HepG2 (cell line): ENCODE measurements around the gene ZNF491. TPM values are rescaled to one million over a fixed set of nuclear protein-coding genes. Genes with fewer than 3 reads are reported as not detected.

ENCODE experiments used
- ASH2L ChIP-seq: fragments of 300-600, 200-600 bp; sonication (generic); IDR thresholded peaks from 2 replicates; pipeline ENCODE4 v1.7.0; 2017; ENCODE audit warnings: low read depth, mild to moderate bottlenecking, moderate library complexity, mixed read lengths, low read length; ENCODE audit not compliant: insufficient read length
- HDAC1 ChIP-seq: sonication (generic); formaldehyde crosslinking; IDR thresholded peaks from 2 replicates; pipeline ENCODE4 v1.5.1; 2020; ENCODE audit warnings: mild to moderate bottlenecking, missing genetic modification reagents
- IRF2 ChIP-seq: IDR thresholded peaks from 2 replicates; pipeline ENCODE4 v1.6.1; 2018; ENCODE audit warnings: missing genetic modification reagents, missing compliant biosample characterization
- MLXIP ChIP-seq: sonication (generic); formaldehyde crosslinking; IDR thresholded peaks from 2 replicates; pipeline ENCODE4 v1.9.0; 2021; ENCODE audit warnings: missing genetic modification reagents, borderline replicate concordance
- RELA ChIP-seq: sonication (generic); formaldehyde crosslinking; IDR thresholded peaks from 2 replicates; pipeline ENCODE4 v1.4.0; 2020; ENCODE audit warnings: missing genetic modification reagents
- SNAI1 ChIP-seq: sonication (generic); formaldehyde crosslinking; IDR thresholded peaks from 2 replicates; pipeline ENCODE4 v1.5.0; 2020; ENCODE audit warnings: mild to moderate bottlenecking, missing genetic modification reagents, borderline replicate concordance
- ZEB1 ChIP-seq: IDR thresholded peaks from 2 replicates; pipeline ENCODE4 v1.6.1; 2012; ENCODE audit warnings: mild to moderate bottlenecking, low read depth, inconsistent platforms; ENCODE audit not compliant: insufficient replicate concordance
- ZMYM4 ChIP-seq: sonication (generic); formaldehyde crosslinking; IDR thresholded peaks from 2 replicates; pipeline ENCODE4 v1.8.1; 2023; ENCODE audit warnings: mild to moderate bottlenecking, missing genetic modification reagents
- ZNF512B ChIP-seq: sonication (generic); formaldehyde crosslinking; IDR thresholded peaks from 2 replicates; pipeline ENCODE4 v1.5.1; 2020; ENCODE audit warnings: missing genetic modification reagents, mild to moderate bottlenecking, borderline replicate concordance
- ZNF772 ChIP-seq: sonication (generic); formaldehyde crosslinking; IDR thresholded peaks from 2 replicates; pipeline ENCODE4 v1.5.0; 2020; ENCODE audit warnings: mild to moderate bottlenecking, missing genetic modification reagents
- polyA plus RNA-seq, 8 experiments: library from polyadenylated mRNA; depleted of rRNA in 3 of 8; stranded (reverse) in 7 of 8; unstranded in 1 of 8; fragments of >200 nt; fragmentation: Illumina TruSeq in 4 of 8; extraction: Trizol in 4 of 8; gene quantifications; 2 replicates each; pipeline versions ENCODE4 v1.2.1 to v1.2.3, GENCODE V29; 2011 to 2016; ENCODE audit warnings: low read depth in 4 of 8, missing spikeins in 1 of 8, mixed read lengths in 1 of 8; ENCODE audit not compliant: insufficient read depth in 1 of 8
- total RNA-seq, 5 experiments: library from RNA; depleted of rRNA; stranded (reverse); fragments of >200 nt; fragmentation: Illumina TruSeq; extraction: Trizol; gene quantifications; 2 replicates each; pipeline ENCODE4 v1.2.3, GENCODE V29; 2016; ENCODE audit warnings: low read depth in 1 of 5
- TF ChIP-seq, protein P1 (sequence below): sonication (generic); formaldehyde crosslinking; IDR thresholded peaks from 2 replicates; pipeline ENCODE4 v1.5.1; 2020; ENCODE audit warnings: mild to moderate bottlenecking, missing genetic modification reagents
- TF ChIP-seq, protein P2 (sequence below): IDR thresholded peaks from 2 replicates; pipeline ENCODE4 v1.6.1; 2012; ENCODE audit warnings: low read depth, low read length, improper control_type of control experiment
- TF ChIP-seq, protein P3 (sequence below): sonication (generic); formaldehyde crosslinking; IDR thresholded peaks from 2 replicates; pipeline ENCODE4 v1.8.1; 2022; ENCODE audit warnings: mild to moderate bottlenecking, missing genetic modification reagents
- TF ChIP-seq, protein P4 (sequence below): sonication (generic); formaldehyde crosslinking; IDR thresholded peaks from 2 replicates; pipeline ENCODE4 v1.4.0; 2020; ENCODE audit warnings: mild to moderate bottlenecking, missing genetic modification reagents

Gene ZNF491
- total and polyA plus RNA-seq, 2 of the 13 experiments (the other 11 are each of a cell fraction or from before 2014, with no cell fraction given): 0.57 to 2.2 TPM

GRCh38 chr19:11797491-11797890 is 832 bp upstream of the ZNF491 start (continued):
- TF ChIP-seq, protein P1, sequence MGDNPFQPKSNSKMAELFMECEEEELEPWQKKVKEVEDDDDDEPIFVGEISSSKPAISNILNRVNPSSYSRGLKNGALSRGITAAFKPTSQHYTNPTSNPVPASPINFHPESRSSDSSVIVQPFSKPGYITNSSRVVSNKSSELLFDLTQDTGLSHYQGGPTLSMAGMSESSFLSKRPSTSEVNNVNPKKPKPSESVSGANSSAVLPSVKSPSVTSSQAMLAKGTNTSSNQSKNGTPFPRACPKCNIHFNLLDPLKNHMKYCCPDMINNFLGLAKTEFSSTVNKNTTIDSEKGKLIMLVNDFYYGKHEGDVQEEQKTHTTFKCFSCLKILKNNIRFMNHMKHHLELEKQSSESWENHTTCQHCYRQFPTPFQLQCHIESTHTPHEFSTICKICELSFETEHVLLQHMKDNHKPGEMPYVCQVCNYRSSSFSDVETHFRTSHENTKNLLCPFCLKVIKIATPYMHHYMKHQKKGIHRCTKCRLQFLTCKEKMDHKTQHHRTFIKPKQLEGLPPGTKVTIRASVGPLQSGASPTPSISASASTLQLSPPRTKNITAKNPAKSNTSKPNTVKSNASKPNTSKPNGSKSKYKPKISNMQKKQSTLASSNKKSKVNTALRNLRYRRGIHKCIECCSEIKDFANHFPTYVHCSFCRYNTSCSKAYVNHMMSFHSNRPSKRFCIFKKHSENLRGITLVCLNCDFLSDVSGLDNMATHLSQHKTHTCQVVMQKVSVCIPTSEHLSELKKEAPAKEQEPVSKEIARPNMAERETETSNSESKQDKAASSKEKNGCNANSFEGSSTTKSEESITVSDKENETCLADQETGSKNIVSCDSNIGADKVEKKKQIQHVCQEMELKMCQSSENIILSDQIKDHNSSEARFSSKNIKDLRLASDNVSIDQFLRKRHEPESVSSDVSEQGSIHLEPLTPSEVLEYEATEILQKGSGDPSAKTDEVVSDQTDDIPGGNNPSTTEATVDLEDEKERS (CRISPR knock-in tag): peak; percentile 80; the same call in 1 of the 2 replicates
- TF ChIP-seq, protein P2, sequence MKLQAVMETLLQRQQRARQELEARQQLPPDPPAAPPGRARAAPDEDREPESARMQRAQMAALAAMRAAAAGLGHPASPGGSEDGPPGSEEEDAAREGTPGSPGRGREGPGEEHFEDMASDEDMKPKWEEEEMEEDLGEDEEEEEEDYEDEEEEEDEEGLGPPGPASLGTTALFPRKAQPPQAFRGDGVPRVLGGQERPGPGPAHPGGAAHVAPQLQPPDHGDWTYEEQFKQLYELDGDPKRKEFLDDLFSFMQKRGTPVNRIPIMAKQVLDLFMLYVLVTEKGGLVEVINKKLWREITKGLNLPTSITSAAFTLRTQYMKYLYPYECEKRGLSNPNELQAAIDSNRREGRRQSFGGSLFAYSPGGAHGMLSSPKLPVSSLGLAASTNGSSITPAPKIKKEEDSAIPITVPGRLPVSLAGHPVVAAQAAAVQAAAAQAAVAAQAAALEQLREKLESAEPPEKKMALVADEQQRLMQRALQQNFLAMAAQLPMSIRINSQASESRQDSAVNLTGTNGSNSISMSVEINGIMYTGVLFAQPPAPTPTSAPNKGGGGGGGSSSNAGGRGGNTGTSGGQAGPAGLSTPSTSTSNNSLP: peak; percentile 42; the same call in 1 of the 2 replicates
- TF ChIP-seq ZMYM4 (CRISPR knock-in tag): peak; percentile 58
- no peak for TF ChIP-seq IRF2 (CRISPR knock-in tag)
- TF ChIP-seq MLXIP (CRISPR knock-in tag): no peak
- TF ChIP-seq ASH2L: no peak
- TF ChIP-seq, protein P3, sequence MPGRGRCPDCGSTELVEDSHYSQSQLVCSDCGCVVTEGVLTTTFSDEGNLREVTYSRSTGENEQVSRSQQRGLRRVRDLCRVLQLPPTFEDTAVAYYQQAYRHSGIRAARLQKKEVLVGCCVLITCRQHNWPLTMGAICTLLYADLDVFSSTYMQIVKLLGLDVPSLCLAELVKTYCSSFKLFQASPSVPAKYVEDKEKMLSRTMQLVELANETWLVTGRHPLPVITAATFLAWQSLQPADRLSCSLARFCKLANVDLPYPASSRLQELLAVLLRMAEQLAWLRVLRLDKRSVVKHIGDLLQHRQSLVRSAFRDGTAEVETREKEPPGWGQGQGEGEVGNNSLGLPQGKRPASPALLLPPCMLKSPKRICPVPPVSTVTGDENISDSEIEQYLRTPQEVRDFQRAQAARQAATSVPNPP (CRISPR knock-in tag): no peak
- 0 out of 2 replicates have a peak, but pooled peaks have one; percentile 70 for TF ChIP-seq ZNF512B (CRISPR knock-in tag)
- TF ChIP-seq HDAC1: peak; percentile 42; the same call in 1 of the 2 replicates
- 0 out of 2 replicates have a peak, but pooled peaks have one; percentile 54 for TF ChIP-seq RELA
- peak; percentile 64 for TF ChIP-seq ZEB1
- TF ChIP-seq, protein P4, sequence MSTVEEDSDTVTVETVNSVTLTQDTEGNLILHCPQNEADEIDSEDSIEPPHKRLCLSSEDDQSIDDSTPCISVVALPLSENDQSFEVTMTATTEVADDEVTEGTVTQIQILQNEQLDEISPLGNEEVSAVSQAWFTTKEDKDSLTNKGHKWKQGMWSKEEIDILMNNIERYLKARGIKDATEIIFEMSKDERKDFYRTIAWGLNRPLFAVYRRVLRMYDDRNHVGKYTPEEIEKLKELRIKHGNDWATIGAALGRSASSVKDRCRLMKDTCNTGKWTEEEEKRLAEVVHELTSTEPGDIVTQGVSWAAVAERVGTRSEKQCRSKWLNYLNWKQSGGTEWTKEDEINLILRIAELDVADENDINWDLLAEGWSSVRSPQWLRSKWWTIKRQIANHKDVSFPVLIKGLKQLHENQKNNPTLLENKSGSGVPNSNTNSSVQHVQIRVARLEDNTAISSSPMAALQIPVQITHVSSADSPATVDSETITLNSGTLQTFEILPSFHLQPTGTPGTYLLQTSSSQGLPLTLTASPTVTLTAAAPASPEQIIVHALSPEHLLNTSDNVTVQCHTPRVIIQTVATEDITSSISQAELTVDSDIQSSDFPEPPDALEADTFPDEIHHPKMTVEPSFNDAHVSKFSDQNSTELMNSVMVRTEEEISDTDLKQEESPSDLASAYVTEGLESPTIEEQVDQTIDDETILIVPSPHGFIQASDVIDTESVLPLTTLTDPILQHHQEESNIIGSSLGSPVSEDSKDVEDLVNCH (CRISPR knock-in tag): no peak
- TF ChIP-seq SNAI1: no peak
- peak; percentile 21; the same call in 1 of the 2 replicates for TF ChIP-seq ZNF772
